Neural progenitor cell (in vitro differentiated cells): Measurements from ENCODE around the gene MARK3. TPM values are rescaled to one million over a fixed set of nuclear protein-coding genes. Genes with fewer than 3 reads are reported as not detected.

Experiments used
- DNase-seq: peaks from one replicate; pipeline ENCODE4 v3.0.0-alpha.2; 2016; ENCODE audit warnings: low spot score
- H2AFZ ChIP-seq: fragments of 200-600 bp; sonication (generic); replicated peaks from 2 replicates; pipeline ENCODE4 v1.6.1; 2016; ENCODE audit warnings: antibody characterized with exemption
- H3F3A ChIP-seq: fragments of 200-600 bp; sonication (generic); 2 replicates; pipeline ENCODE4 v1.6.1; 2016; ENCODE audit warnings: antibody characterized with exemption, low read depth
- H3K27ac ChIP-seq: fragments of 200-600 bp; sonication (generic); 2 replicates; pipeline ENCODE4 v1.5.1; 2016; ENCODE audit warnings: mild to moderate bottlenecking
- H3K27me3 ChIP-seq: fragments of 200-600 bp; sonication (generic); 2 replicates; pipeline ENCODE4 v1.6.1; 2016; ENCODE audit warnings: mild to moderate bottlenecking, moderate library complexity
- H3K36me3 ChIP-seq: fragments of 200-600 bp; sonication (generic); 2 replicates; pipeline ENCODE4 v1.5.1; 2016
- H3K4me1 ChIP-seq: fragments of 200-600 bp; sonication (generic); 2 replicates; pipeline ENCODE4 v1.6.1; 2016; ENCODE audit warnings: mixed run types
- H3K4me2 ChIP-seq: fragments of 200-600 bp; sonication (generic); 2 replicates; pipeline ENCODE4 v1.6.1; 2016
- H3K4me3 ChIP-seq: fragments of 200-600 bp; sonication (generic); 2 replicates; pipeline ENCODE4 v1.5.1; 2016
- H3K79me2 ChIP-seq: fragments of 200-600 bp; sonication (generic); 2 replicates; pipeline ENCODE4 v1.6.1; 2016; ENCODE audit warnings: low read depth
- H3K9ac ChIP-seq: fragments of 200-600 bp; sonication (generic); 2 replicates; pipeline ENCODE4 v1.6.1; 2016
- H3K9me3 ChIP-seq: fragments of 200-600 bp; sonication (generic); 2 replicates; pipeline ENCODE4 v1.5.1; 2016; ENCODE audit warnings: low read depth
- H4K20me1 ChIP-seq: fragments of 200-600 bp; sonication (generic); 2 replicates; pipeline ENCODE4 v1.6.1; 2016; ENCODE audit warnings: low read depth
- H3K27ac Mint-ChIP-seq: 3 replicates; pipeline ENCODE4 v1.8.0; 2021; ENCODE audit warnings: mixed read lengths
- H3K27me3 Mint-ChIP-seq: 2 replicates; pipeline ENCODE4 v1.8.0; 2022; ENCODE audit warnings: low read depth, mild to moderate bottlenecking, inconsistent platforms, moderate library complexity, mixed read lengths; ENCODE audit not compliant: insufficient read depth
- H3K36me3 Mint-ChIP-seq: 3 replicates; pipeline ENCODE4 v1.8.0; 2021; ENCODE audit warnings: mixed read lengths
- H3K4me1 Mint-ChIP-seq: 3 replicates; pipeline ENCODE4 v1.8.0; 2021; ENCODE audit warnings: mixed read lengths
- H3K4me3 Mint-ChIP-seq: 3 replicates; pipeline ENCODE4 v1.8.0; 2021; ENCODE audit warnings: mild to moderate bottlenecking, moderate library complexity, mixed read lengths
- H3K9me3 Mint-ChIP-seq: 3 replicates; pipeline ENCODE4 v1.8.0; 2020; ENCODE audit warnings: mixed read lengths
- CTCF ChIP-seq: fragments of 200-600 bp; sonication (generic); IDR thresholded peaks from 2 replicates; pipeline ENCODE4 v1.5.1; 2017; ENCODE audit warnings: antibody characterized with exemption, mild to moderate bottlenecking
- EZH2 ChIP-seq: fragments of 200-600 bp; sonication (generic); IDR thresholded peaks from 2 replicates; pipeline ENCODE4 v1.6.1; 2017; ENCODE audit warnings: antibody characterized with exemption, mild to moderate bottlenecking, moderate library complexity
- EZH2phosphoT487 ChIP-seq: fragments of 200-600 bp; sonication (generic); IDR thresholded peaks from 2 replicates; pipeline ENCODE4 v1.6.1; 2017; ENCODE audit warnings: antibody characterized with exemption
- small RNA-seq: library from RNA; depleted of rRNA; stranded (forward); fragments of <200 nt; gene quantifications from one replicate; pipeline ENCODE3, GENCODE V24; 2015
- total RNA-seq: library from RNA; depleted of rRNA; stranded (reverse); fragments of >200 nt; gene quantifications from 2 replicates; pipeline ENCODE4 v1.2.3, GENCODE V29; 2015; ENCODE audit warnings: low replicate concordance

MARK3 gene
- total RNA-seq, 1 donor from 2014 or later: 80.7 TPM

- peak overlapping the region; percentile 91 for H3K27ac Mint-ChIP-seq
Measured at GRCh38 chr14:103551338-103551762, 166.1 kb downstream of the MARK3 start.

GRCh38 chr14:103552011-103552845, 167.0 kb downstream of the MARK3 start:
- no peak for DNase-seq
- H3K36me3 ChIP-seq: no peaks in the 10 kb centered on the region
- Mint-ChIP-seq H3K4me1 (peaks cover 8% of the 10 kb centered on the region), H3K4me3 (no peak overlapping the region), H3K27me3 (peaks cover 8% of the 10 kb centered on the region), H3K27ac (peak overlapping the region; percentile 91), H3K36me3 (peaks cover 7% of the 10 kb centered on the region), H3K9me3 (peaks cover 2% of the 10 kb centered on the region)
- H3K79me2 ChIP-seq: peaks cover 6% of the 10 kb centered on the region
- H3K4me1 ChIP-seq: no peaks in the 10 kb centered on the region
- no peak overlapping the region for H3K9ac ChIP-seq
- H3K9me3 ChIP-seq: no peaks in the 10 kb centered on the region
- H2AFZ ChIP-seq: no peak overlapping the region
- no peaks in the 10 kb centered on the region for H3K27me3 ChIP-seq
- H3K27ac ChIP-seq: no peak overlapping the region
- no peaks in the 10 kb centered on the region for H4K20me1 ChIP-seq
- no peak overlapping the region for H3K4me2 ChIP-seq
- H3F3A ChIP-seq: no peaks in the 10 kb centered on the region
- TF ChIP-seq EZH2 (no peak), EZH2phosphoT487 (no peak), CTCF (no peak)
- no peak overlapping the region for H3K4me3 ChIP-seq

More at GRCh38 chr14:103551338-103551762, 166.1 kb downstream of the MARK3 start:
- peak overlapping the region; percentile 32 for H3K9ac ChIP-seq
- H3K27ac ChIP-seq: no peak overlapping the region
- no peaks in the 10 kb centered on the region for H4K20me1 ChIP-seq
- Mint-ChIP-seq H3K27me3 (peaks cover 8% of the 10 kb centered on the region), H3K9me3 (peaks cover 2% of the 10 kb centered on the region), H3K4me1 (peaks cover 5% of the 10 kb centered on the region), H3K36me3 (peaks cover 7% of the 10 kb centered on the region), H3K4me3 (peak overlapping the region; percentile 67)
- no peak overlapping the region for H3K4me2 ChIP-seq
- no peak overlapping the region for H3K4me3 ChIP-seq
- H3K9me3 ChIP-seq: no peaks in the 10 kb centered on the region
- no peak overlapping the region for H2AFZ ChIP-seq
- no peaks in the 10 kb centered on the region for H3F3A ChIP-seq
- H3K27me3 ChIP-seq: no peaks in the 10 kb centered on the region
- no peaks in the 10 kb centered on the region for H3K4me1 ChIP-seq
- no peaks in the 10 kb centered on the region for H3K36me3 ChIP-seq
- DNase-seq: no peak
- TF ChIP-seq EZH2 (no peak), CTCF (no peak), EZH2phosphoT487 (no peak)
- no peaks in the 10 kb centered on the region for H3K79me2 ChIP-seq

- DNase-seq: no peak
- Mint-ChIP-seq H3K27ac (no peak overlapping the region), H3K9me3 (peaks cover 2% of the 10 kb centered on the region), H3K36me3 (peaks cover 7% of the 10 kb centered on the region), H3K4me3 (no peak overlapping the region), H3K4me1 (peaks cover 12% of the 10 kb centered on the region), H3K27me3 (peaks cover 8% of the 10 kb centered on the region)
- Histone ChIP-seq H3K9me3 (no peaks in the 10 kb centered on the region), H3K79me2 (peaks cover 12% of the 10 kb centered on the region), H2AFZ (no peak overlapping the region), H3K36me3 (no peaks in the 10 kb centered on the region), H3K27me3 (no peaks in the 10 kb centered on the region), H3K4me1 (no peaks in the 10 kb centered on the region), H3K4me2 (no peak overlapping the region), H3K27ac (no peak overlapping the region), H3K9ac (no peak overlapping the region), H3F3A (peaks cover 4% of the 10 kb centered on the region), H3K4me3 (no peak overlapping the region), H4K20me1 (no peaks in the 10 kb centered on the region)
- TF ChIP-seq CTCF (no peak), EZH2 (no peak), EZH2phosphoT487 (no peak)
Measured at GRCh38 chr14:103552846-103553210, 167.6 kb downstream of the MARK3 start.

Small RNA genes lying within 50 kb of the gene (small RNA-seq; reads per million reads assigned to genes)
- gene RNU7-160P: not detected
- 30.2 reads per million, percentile 97 among the genes with 10 or more reads in this experiment for gene SNORA28

Other genes starting within 250 kb of the MARK3 start
- 216 and 257 TPM in 2 replicates for gene EIF5, start 51.2 kb upstream of the MARK3 start, total RNA-seq
- 54.2 and 173 TPM in 2 replicates for gene CKB, start 137.4 kb downstream of the MARK3 start, total RNA-seq
- 1.2 and 5.6 TPM in 2 replicates for gene TRMT61A, start 143.8 kb downstream of the MARK3 start, total RNA-seq
- gene BAG5, start 177.2 kb downstream of the MARK3 start, total RNA-seq: 19.4 and 59.9 TPM in 2 replicates
- gene COA8, start 177.5 kb downstream of the MARK3 start, total RNA-seq: 38.6 and 72.3 TPM in 2 replicates
- 163 and 232 TPM in 2 replicates for gene KLC1, start 243.8 kb downstream of the MARK3 start, total RNA-seq